Measurements from ENCODE around the gene SLC35F6. TPM values are rescaled to one million over a fixed set of nuclear protein-coding genes. Genes with fewer than 3 reads are reported as not detected.

The SLC35F6 gene
- total and polyA plus RNA-seq, 9 of the 15 experiments (the other 6 are each of a cell fraction or from before 2014, with no cell fraction given): 11.9 to 47.3 (median 22.5) TPM

GRCh38 chr2:26757873-26758789 lies 6.0 kb upstream of the SLC35F6 start (continued):
- no peak for TF ChIP-seq ZBTB40 (IDR thresholded peaks at IDR 0.05)
- TF ChIP-seq ZBTB40 (CRISPR knock-in tag; IDR thresholded peaks at IDR 0.05): no peak
- no peak for TF ChIP-seq ZBTB33 (CRISPR knock-in tag; IDR thresholded peaks at IDR 0.05)
- TF ChIP-seq ZNF551 (CRISPR knock-in tag; IDR thresholded peaks at IDR 0.05): no peak
- TF ChIP-seq CBFA2T2 (conservative IDR thresholded peaks at IDR 0.05): no peak
- TF ChIP-seq STAT6 (CRISPR knock-in tag; IDR thresholded peaks at IDR 0.05): no peak
- TF ChIP-seq MEIS2 (IDR thresholded peaks at IDR 0.05; ENCODE audit: partially characterized antibody): peak; percentile 43
- no peak for TF ChIP-seq COPS2 (conservative IDR thresholded peaks at IDR 0.05)
- TF ChIP-seq TFAP4 (CRISPR knock-in tag; IDR thresholded peaks at IDR 0.05; ENCODE audit: borderline replicate concordance): no peak
- TF ChIP-seq ILK (tag; IDR thresholded peaks at IDR 0.05; ENCODE audit: borderline replicate concordance, low read depth): no peak
- no peak for TF ChIP-seq NFE2L1 (tag; IDR thresholded peaks at IDR 0.05; ENCODE audit: borderline replicate concordance, low read depth)

All from K562 (cell line).